T-helper 22 cell (primary cell): ENCODE results near the gene GIPC3.

Source experiments
- DNase-seq: peaks from one replicate; pipeline ENCODE4 v3.0.0-alpha.2; 2020; ENCODE audit warnings: low read depth

Gene GIPC3

DNA sequence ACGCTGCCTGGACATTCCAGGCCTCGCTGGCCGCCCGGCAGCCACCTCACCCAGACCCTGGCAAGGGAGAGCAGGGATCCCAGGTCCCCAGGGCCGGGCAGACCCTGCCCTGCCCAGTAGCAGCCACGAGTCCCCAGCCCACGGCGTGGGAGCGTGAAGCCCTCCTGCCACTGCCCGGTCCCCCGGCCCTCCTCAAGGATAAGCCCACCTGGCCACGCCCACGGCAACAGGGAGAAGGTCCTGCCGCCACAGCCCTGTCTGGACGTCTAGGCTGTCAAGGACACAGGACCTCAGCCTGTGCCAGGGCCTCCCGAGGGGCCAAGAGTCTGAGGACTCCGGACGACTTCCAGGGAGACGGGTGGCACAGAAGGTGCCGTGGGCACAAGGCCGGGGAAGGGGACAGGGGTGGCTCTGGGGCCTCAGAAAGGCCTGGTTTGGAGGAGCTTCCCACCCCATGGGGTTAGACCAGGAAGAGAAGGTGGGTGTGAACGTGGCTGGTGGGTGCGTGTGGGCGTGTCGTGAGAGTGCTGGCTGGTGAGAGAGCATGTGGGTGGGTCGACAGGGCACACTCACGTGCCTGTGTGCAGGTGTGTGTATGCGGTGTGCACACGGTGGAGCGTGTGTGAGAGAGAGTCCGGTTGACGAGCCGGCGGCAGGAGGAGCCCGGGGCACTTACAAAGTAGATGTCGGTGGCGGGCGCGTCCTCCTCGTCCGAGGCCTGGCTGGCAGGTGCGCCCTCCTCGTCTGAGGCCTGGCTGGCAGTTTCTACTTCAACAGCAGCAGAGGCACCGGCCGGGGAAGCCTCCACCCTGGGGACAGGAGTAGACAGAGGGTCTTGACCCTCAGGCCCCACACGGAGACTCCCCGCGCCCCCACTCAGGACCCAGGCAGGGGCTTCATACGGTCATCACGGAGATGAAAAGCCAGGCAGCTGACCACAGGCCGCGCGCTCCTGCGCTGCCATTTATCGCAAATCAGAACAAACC lies 53.2 kb downstream of the GIPC3 start:
- no peak for DNase-seq

DNA sequence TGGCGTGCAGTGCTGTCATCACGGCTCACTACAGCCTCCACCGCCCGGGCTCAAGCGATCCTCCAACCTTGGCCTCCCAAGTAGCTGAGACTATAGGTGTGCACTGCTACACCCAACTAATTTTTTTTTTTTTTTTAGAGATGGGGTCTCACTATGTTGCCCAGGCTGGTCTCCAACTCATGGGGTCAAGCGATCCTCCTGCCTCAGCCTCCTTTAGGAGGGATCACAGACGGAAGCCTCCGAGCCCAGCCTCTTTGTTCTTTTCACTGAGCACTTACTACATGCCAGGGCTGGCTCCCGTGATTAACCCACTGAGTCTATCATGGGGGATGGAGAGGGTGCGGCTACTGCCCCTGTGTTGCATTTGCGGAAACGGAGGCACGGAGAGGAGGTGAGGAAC lies 54.2 kb downstream of the GIPC3 start:
- DNase-seq, result no peak

- DNase-seq, result no peak
Measured at GRCh38 chr19:3641515-3642269, 56.4 kb downstream of the GIPC3 start.

DNA sequence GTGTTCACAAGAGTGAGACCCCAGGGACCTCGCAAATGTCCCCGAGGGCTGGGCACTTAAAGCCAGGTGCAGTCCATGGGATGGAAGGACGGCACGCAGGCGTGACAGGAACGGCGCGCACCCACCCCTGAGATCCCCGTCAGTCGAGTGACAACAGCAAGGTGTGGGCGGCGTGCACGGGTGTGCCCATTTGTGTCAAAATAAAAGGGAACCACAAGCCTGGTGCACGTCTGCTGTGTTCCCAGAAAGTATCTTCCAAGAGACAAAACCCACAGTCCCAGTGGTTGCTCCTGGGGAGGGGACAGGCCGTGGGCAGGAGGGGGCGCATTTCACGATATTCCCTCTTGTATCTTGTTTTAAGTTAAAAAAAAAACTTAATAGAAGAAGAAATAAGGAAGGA lies 57.0 kb downstream of the GIPC3 start:
- no peak for DNase-seq
